Measurements from ENCODE around the gene PDCD6IP.

- TF ChIP-seq POLR2A (IDR thresholded peaks at IDR 0.05; ENCODE audit: low read depth, low read length) (no peak), POLR2AphosphoS5 (IDR thresholded peaks at IDR 0.05; ENCODE audit: low read depth, low read length) (no peak), TAF1 (IDR thresholded peaks at IDR 0.05; ENCODE audit: borderline replicate concordance, low read depth, low read length) (no peak)
These were observed 106.3 kb downstream of the PDCD6IP start for GRCh38 chr3:33904730-33905129.

All from GM12892 (cell line).